Immature natural killer cell (primary cell): Measurements from ENCODE around the gene FRG1. TPM values are rescaled to one million over a fixed set of nuclear protein-coding genes. Genes with fewer than 3 reads are reported as not detected.
"Not testable (repeated sequence)": the region's sequence is repeated elsewhere in the genome, so short reads cannot be mapped to it uniquely, and the experiment has no call there.

Source experiments
- DNase-seq, 3 donors: peaks; one replicate each; pipeline ENCODE4 v3.0.0; 2022; ENCODE audit warnings: mixed read lengths in 1 of 3
- H3K27ac Mint-ChIP-seq, 6 donors: one replicate each; pipeline ENCODE4 v1.8.0; 2020; ENCODE audit warnings: mixed read lengths in 6 of 6, mild to moderate bottlenecking in 5 of 6, inconsistent platforms in 4 of 6, moderate library complexity in 3 of 6
- H3K27me3 Mint-ChIP-seq, 3 donors: one replicate each; pipeline ENCODE4 v1.8.0; 2020 to 2021; ENCODE audit warnings: low read depth in 3 of 3, mild to moderate bottlenecking in 3 of 3, mixed read lengths in 3 of 3, moderate library complexity in 3 of 3, inconsistent platforms in 1 of 3
- H3K36me3 Mint-ChIP-seq, 3 donors: one replicate each; pipeline ENCODE4 v1.8.0; 2020; ENCODE audit warnings: mixed read lengths in 3 of 3, inconsistent platforms in 2 of 3, mild to moderate bottlenecking in 2 of 3
- H3K4me1 Mint-ChIP-seq, 2 donors: one replicate each; pipeline ENCODE4 v1.8.0; 2020; ENCODE audit warnings: inconsistent platforms in 2 of 2, mild to moderate bottlenecking in 2 of 2, mixed read lengths in 2 of 2, moderate library complexity in 1 of 2
- H3K4me3 Mint-ChIP-seq, 5 donors: one replicate each; pipeline ENCODE4 v1.8.0; 2020; ENCODE audit warnings: mild to moderate bottlenecking in 5 of 5, mixed read lengths in 5 of 5, inconsistent platforms in 3 of 5, moderate library complexity in 3 of 5
- H3K9me3 Mint-ChIP-seq, 6 donors: one replicate each; pipeline ENCODE4 v1.8.0; 2020; ENCODE audit warnings: mild to moderate bottlenecking in 6 of 6, mixed read lengths in 6 of 6, inconsistent platforms in 4 of 6, moderate library complexity in 3 of 6
- polyA plus RNA-seq, 3 donors: library from polyadenylated mRNA; unstranded; fragments of 300-500 nt; fragmentation: Illumina TruSeq; gene quantifications; one replicate each; pipeline ENCODE4 v1.2.3, GENCODE V29; 2021

Gene FRG1
- polyA plus RNA-seq, 3 donors from 2014 or later, result 54.9 to 68.9 (median 67.3) TPM

DNA sequence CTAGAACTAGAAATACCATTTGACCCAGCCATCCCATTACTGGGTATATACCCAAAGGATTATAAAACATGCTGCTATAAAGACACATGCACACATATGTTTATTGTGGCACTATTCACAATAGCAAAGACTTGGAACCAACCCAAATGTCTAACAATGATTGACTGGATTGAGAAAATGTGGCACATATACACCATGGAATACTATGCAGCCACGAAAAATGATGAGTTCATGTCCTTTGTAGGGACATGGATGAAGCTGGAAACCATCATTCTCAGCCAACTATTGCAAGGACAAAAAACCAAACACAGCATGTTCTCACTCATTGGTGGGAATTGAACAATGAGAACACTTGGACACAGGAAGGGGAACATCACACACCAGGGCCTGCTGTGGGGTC is 28.6 kb downstream of the FRG1 start:
- H3K4me3 Mint-ChIP-seq, H3K27ac Mint-ChIP-seq, DNase-seq, H3K27me3 Mint-ChIP-seq, H3K4me1 Mint-ChIP-seq: not testable (repeated sequence)
- peaks cover 0 to 13% (median 0%) of the 10 kb centered on the region in 3 donors for H3K36me3 Mint-ChIP-seq
- H3K9me3 Mint-ChIP-seq, result peaks cover 22 to 43% (median 34%) of the 10 kb centered on the region in 6 donors

- H3K4me3 Mint-ChIP-seq, result no peak overlapping the region
- no peaks in the 10 kb centered on the region for H3K36me3 Mint-ChIP-seq
- peaks cover 2 to 6% (median 3%) of the 10 kb centered on the region in 3 donors for H3K27me3 Mint-ChIP-seq
- H3K27ac Mint-ChIP-seq, result no peak overlapping the region
- H3K9me3 Mint-ChIP-seq, result peaks cover 0 to 17% (median 7%) of the 10 kb centered on the region in 6 donors
- H3K4me1 Mint-ChIP-seq, result no peaks in the 10 kb centered on the region
- no peak for DNase-seq
These were observed 33.0 kb downstream of the FRG1 start for GRCh38 chr4:189973646-189974045.

DNA sequence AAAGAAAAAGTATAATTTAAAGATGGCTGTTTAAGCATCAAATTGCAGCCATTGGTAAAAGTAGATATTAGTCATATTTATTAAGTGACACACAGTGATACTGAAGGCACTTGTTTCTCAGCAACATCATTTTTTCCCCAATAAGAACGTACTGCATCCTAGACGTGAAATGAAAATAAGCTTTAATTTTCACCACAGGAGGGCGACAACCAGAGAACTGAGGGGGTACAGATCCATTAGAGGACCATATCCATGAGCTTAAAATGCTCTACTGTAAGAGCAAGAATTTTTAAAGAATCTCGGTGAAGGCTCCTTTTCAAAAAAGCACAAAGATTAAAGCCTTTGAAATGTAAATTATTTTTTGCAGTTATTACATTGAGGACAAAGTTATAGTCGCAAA is 33.4 kb downstream of the FRG1 start:
- Mint-ChIP-seq H3K9me3 (peaks cover 0 to 17% (median 7%) of the 10 kb centered on the region in 6 donors), H3K36me3 (no peaks in the 10 kb centered on the region), H3K4me3 (no peak overlapping the region), H3K27ac (no peak overlapping the region), H3K4me1 (no peaks in the 10 kb centered on the region), H3K27me3 (peaks cover 2 to 6% (median 3%) of the 10 kb centered on the region in 3 donors)
- DNase-seq, result no peak

GRCh38 chr4:189979196-189980047 is 38.8 kb downstream of the FRG1 start:
- Mint-ChIP-seq H3K4me1 (no peaks in the 10 kb centered on the region), H3K27me3 (peaks cover 0 to 2% (median 0%) of the 10 kb centered on the region in 3 donors), H3K27ac (no peak overlapping the region), H3K9me3 (peaks cover 0 to 7% (median under 1%) of the 10 kb centered on the region in 6 donors), H3K4me3 (no peak overlapping the region), H3K36me3 (no peaks in the 10 kb centered on the region)
- no peak for DNase-seq

GRCh38 chr4:189980292-189980691 is 39.6 kb downstream of the FRG1 start:
- not testable (repeated sequence) for H3K36me3 Mint-ChIP-seq, H3K9me3 Mint-ChIP-seq, H3K27me3 Mint-ChIP-seq, H3K4me1 Mint-ChIP-seq, DNase-seq, H3K4me3 Mint-ChIP-seq, H3K27ac Mint-ChIP-seq

DNA sequence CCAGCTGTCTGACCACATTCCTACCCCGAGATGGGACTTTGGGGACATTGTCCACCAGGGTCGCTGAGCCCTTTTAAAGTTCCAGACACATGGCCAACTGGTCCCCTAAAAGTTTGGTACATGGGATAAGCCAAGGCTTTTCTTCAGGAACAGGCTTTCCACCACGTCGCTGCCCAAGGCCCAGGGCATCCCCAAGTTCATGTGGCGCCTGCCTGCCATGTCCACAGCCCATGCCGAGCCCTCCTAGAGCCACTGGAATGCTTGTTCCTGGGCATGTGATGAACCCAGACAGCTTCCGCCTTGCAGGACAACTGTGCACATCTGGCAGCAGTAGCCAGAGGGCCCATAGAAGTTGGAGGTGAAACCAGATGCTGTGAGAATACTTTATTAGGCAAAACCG is 41.3 kb downstream of the FRG1 start:
- Mint-ChIP-seq H3K4me1 (no peaks in the 10 kb centered on the region), H3K27ac (no peak overlapping the region), H3K36me3 (no peaks in the 10 kb centered on the region), H3K4me3 (no peak overlapping the region), H3K27me3 (peaks cover 0 to 1% (median 0%) of the 10 kb centered on the region in 3 donors), H3K9me3 (peaks cover 0 to 7% (median under 1%) of the 10 kb centered on the region in 6 donors)
- no peak for DNase-seq

GRCh38 chr4:189983916-189984526 is 43.3 kb downstream of the FRG1 start:
- H3K27ac Mint-ChIP-seq, H3K4me3 Mint-ChIP-seq, H3K4me1 Mint-ChIP-seq, DNase-seq, H3K27me3 Mint-ChIP-seq, H3K9me3 Mint-ChIP-seq, H3K36me3 Mint-ChIP-seq: not testable (repeated sequence)

DNA sequence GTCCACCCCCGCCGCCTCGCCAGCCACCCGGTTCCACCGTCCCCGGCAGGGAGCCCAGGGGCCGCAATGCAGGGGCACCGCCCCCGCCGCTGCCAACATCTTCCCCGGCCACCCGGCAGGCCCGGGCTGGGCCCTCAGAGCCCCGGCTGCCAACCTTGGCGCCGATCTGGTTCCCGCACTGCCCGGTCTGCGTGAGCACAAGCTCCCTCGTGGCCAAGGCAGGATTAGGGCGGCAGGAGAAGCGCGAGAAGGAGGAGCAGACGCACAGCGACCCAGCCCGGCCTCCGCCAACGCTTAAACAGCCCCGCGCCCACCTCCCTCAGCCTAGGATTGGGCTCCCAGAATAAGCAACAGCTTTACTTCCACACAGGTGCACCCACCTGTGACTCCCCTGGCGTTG is 44.0 kb downstream of the FRG1 start:
- H3K9me3 Mint-ChIP-seq, result not testable (repeated sequence)

DNA sequence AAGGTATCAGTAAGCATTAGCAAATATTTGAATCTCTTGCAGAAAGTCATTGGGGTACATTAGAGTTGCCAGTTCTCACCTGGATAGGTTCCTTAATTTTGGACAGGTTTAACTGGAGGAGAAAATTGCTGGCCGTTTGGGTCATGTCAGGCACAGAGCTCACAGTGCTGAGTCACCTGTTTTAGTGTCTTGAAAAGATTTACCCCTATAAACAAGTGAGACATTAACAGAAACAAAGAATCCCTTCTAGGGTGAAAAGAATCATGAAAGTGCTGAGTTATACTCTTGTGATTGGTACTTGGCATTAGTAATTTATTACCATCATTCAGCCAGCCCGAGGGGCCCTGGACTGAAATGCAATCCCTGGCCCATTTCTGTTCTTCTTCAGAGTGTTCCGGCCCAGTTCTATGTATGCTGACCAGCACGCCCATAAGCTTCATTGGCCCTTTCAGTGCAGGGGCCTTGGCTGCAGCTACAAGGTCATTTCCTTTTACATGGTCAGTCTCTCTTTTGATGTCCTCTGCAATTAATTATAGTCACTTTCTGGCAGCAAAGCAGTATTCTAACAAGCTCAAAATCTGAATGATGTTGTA is 45.1 kb downstream of the FRG1 start:
- H3K27ac Mint-ChIP-seq, H3K4me1 Mint-ChIP-seq, DNase-seq, H3K9me3 Mint-ChIP-seq, H3K36me3 Mint-ChIP-seq, H3K4me3 Mint-ChIP-seq, H3K27me3 Mint-ChIP-seq: not testable (repeated sequence)

More for the DNA sequence above, 44.0 kb downstream of the FRG1 start:
- DNase-seq, H3K4me3 Mint-ChIP-seq, H3K4me1 Mint-ChIP-seq, H3K36me3 Mint-ChIP-seq, H3K27ac Mint-ChIP-seq, H3K27me3 Mint-ChIP-seq: not testable (repeated sequence)

GRCh38 chr4:189988877-189989431 is 48.3 kb downstream of the FRG1 start:
- Mint-ChIP-seq H3K9me3 (no peaks in the 10 kb centered on the region), H3K27ac (no peak overlapping the region)

GRCh38 chr4:189989941-189990340 is 49.3 kb downstream of the FRG1 start:
- DNase-seq, H3K27me3 Mint-ChIP-seq, H3K9me3 Mint-ChIP-seq, H3K36me3 Mint-ChIP-seq, H3K4me1 Mint-ChIP-seq, H3K4me3 Mint-ChIP-seq, H3K27ac Mint-ChIP-seq: not testable (repeated sequence)

More at GRCh38 chr4:189988877-189989431, 48.3 kb downstream of the FRG1 start:
- no peaks in the 10 kb centered on the region for H3K4me1 Mint-ChIP-seq
- no peaks in the 10 kb centered on the region for H3K36me3 Mint-ChIP-seq
- H3K27me3 Mint-ChIP-seq, result peaks cover 0 to 4% (median 0%) of the 10 kb centered on the region in 3 donors
- DNase-seq, result no peak
- H3K4me3 Mint-ChIP-seq, result no peak overlapping the region
